Vagina (tissue), 2 donors: ENCODE results near the gene TAGLN.

Source experiments
- POLR2A ChIP-seq, 2 donors: fragments of 450-650 bp; IDR thresholded peaks; one replicate each; pipeline ENCODE4 v1.6.1; 2017; ENCODE audit warnings: antibody characterized with exemption in 2 of 2, mild to moderate bottlenecking in 2 of 2, moderate library complexity in 2 of 2
- POLR2AphosphoS5 ChIP-seq, 2 donors: sonication (generic); formaldehyde crosslinking; IDR thresholded peaks; one replicate each; pipeline ENCODE4 v1.9.0; 2017; ENCODE audit warnings: antibody characterized with exemption in 2 of 2, mild to moderate bottlenecking in 2 of 2, low read depth in 1 of 2; ENCODE audit not compliant: insufficient read depth in 1 of 2
- TF ChIP-seq, protein P1 (sequence below), 3 experiments: fragments of 450-650 bp in 2 of 3; fragments of 200-600 bp in 1 of 3; sonication (generic) in 1 of 3; IDR thresholded peaks; one replicate each; pipeline ENCODE4 v1.5.1; 2017 to 2019; ENCODE audit warnings: antibody characterized with exemption in 3 of 3, mild to moderate bottlenecking in 2 of 3, moderate library complexity in 2 of 3

DNA sequence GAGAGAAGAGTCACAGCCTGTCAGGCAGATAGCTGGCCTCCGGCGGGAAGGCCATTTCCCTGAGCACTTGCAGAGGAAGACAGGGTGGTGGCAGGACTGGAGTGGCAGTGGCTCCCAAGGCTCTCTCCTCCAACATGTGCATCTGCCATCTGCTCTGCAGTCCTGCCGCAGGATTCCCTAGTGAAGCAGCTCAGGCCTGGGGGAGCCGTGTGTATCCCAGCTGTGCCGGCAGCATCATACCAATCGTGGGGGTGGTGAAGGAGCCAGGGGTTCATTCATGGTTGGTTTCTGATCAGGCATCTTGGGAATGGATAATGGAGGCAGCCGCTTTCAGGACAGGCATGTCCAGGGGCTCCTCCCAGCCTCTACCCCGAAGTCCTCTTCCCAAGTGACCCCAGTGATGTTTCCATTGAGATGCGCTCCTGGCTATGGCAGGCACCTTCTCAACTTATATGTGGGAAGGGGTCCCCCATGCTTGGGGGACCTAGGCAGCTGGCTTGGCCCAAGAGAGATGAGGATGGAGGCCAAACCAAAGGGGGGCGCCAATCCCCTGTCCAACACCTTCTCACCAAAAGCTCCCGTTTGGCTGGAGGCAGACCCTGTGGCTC lies 6.1 kb downstream of the TAGLN start:
- TF ChIP-seq, protein P1, sequence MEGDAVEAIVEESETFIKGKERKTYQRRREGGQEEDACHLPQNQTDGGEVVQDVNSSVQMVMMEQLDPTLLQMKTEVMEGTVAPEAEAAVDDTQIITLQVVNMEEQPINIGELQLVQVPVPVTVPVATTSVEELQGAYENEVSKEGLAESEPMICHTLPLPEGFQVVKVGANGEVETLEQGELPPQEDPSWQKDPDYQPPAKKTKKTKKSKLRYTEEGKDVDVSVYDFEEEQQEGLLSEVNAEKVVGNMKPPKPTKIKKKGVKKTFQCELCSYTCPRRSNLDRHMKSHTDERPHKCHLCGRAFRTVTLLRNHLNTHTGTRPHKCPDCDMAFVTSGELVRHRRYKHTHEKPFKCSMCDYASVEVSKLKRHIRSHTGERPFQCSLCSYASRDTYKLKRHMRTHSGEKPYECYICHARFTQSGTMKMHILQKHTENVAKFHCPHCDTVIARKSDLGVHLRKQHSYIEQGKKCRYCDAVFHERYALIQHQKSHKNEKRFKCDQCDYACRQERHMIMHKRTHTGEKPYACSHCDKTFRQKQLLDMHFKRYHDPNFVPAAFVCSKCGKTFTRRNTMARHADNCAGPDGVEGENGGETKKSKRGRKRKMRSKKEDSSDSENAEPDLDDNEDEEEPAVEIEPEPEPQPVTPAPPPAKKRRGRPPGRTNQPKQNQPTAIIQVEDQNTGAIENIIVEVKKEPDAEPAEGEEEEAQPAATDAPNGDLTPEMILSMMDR (IDR thresholded peaks at IDR 0.05) = no peak
- no peak for TF ChIP-seq POLR2A (IDR thresholded peaks at IDR 0.05)
- TF ChIP-seq POLR2AphosphoS5 (IDR thresholded peaks at IDR 0.05; ENCODE audit: insufficient read depth in 1 of 2, low read depth in 1 of 2) = peak in 1 of 2 donors; percentile 66
